ENCODE results near the gene RHOA.
"Not testable (repeated sequence)": the region's sequence is repeated elsewhere in the genome, so short reads cannot be mapped to it uniquely, and the experiment has no call there.

RHOA gene

GRCh38 chr3:49358217-49358883, 53.4 kb downstream of the RHOA start, which contains the start of gene GPX1 (continued):
- TF ChIP-seq GLI4 (tag by site-specific recombination; IDR thresholded peaks at IDR 0.05): no peak
- no peak for TF ChIP-seq ZNF26 (tag by site-specific recombination; IDR thresholded peaks at IDR 0.05)
- no peak for TF ChIP-seq ZNF473 (tag by site-specific recombination; IDR thresholded peaks at IDR 0.05)
- peak; percentile 33; the same call in 1 of the 2 replicates for TF ChIP-seq KLF9 (tag by site-specific recombination; IDR thresholded peaks at IDR 0.05; ENCODE audit: low read depth)
- TF ChIP-seq ZNF202 (tag by site-specific recombination; IDR thresholded peaks at IDR 0.05; ENCODE audit: borderline replicate concordance): no peak

GRCh38 chr3:49357443-49358216, 54.1 kb downstream of the RHOA start:
- H3K36me3 ChIP-seq (ENCODE audit: control insufficient read depth in 2 of 2, insufficient read depth in 1 of 2, low read length in 2 of 2): peaks cover 3 to 55% of the 10 kb centered on the region in 2 experiments; a peak in 2 of 3 replicates
- H3K9me3 ChIP-seq (ENCODE audit: control insufficient read depth, insufficient read depth, low read depth, low read length); H3K4me1 ChIP-seq (ENCODE audit: control insufficient read depth, insufficient read depth, low read length): not testable (repeated sequence)
- peak overlapping the region; percentile 68 for H3K4me3 ChIP-seq (ENCODE audit: low read depth, low read length)
- POLR2A ChIA-PET: interaction anchor here (0.7 to 3.0 kb wide), 7 partner anchors 15 to 264 kb away, joined by 3 to 30 read pairs (median 3); partner anchors contain the start of genes QRICH1, RHOA, TCTA and USP4
- H3K27ac ChIP-seq (ENCODE audit: extremely low read depth, low read depth, low read length): peak overlapping the region; percentile 91
- TF ChIP-seq GLIS2 (tag by site-specific recombination; IDR thresholded peaks at IDR 0.05) (0 out of 2 replicates have a peak, but pooled peaks have one; percentile 40), PATZ1 (tag by site-specific recombination; IDR thresholded peaks at IDR 0.05) (peak; percentile 13; the same call in 1 of the 2 replicates), SCRT2 (tag by site-specific recombination; IDR thresholded peaks at IDR 0.05) (peak; percentile 76), ZIC2 (tag by site-specific recombination; IDR thresholded peaks at IDR 0.05) (0 out of 2 replicates have a peak, but pooled peaks have one; percentile 23), WT1 (tag by site-specific recombination; IDR thresholded peaks at IDR 0.05) (peak; percentile 10; the same call in 1 of the 2 replicates), ZNF398 (tag by site-specific recombination; IDR thresholded peaks at IDR 0.05) (0 out of 2 replicates have a peak, but pooled peaks have one; percentile 9), IKZF3 (tag by site-specific recombination; IDR thresholded peaks at IDR 0.05) (0 out of 2 replicates have a peak, but pooled peaks have one; percentile 43), EGR2 (tag by site-specific recombination; IDR thresholded peaks at IDR 0.05; ENCODE audit: low read depth) (0 out of 2 replicates have a peak, but pooled peaks have one; percentile 18), ZEB2 (tag by site-specific recombination; IDR thresholded peaks at IDR 0.05) (0 out of 2 replicates have a peak, but pooled peaks have one; percentile 17)
- CTCF ChIA-PET: interaction anchor here (0.6 to 1.6 kb wide), 2 partner anchors 18 to 80 kb away, joined by 4 read pairs; partner anchors contain the start of gene USP4

- Histone ChIP-seq H3K4me3 (ENCODE audit: low read depth, low read length) (peak overlapping the region; percentile 68), H3K36me3 (ENCODE audit: control insufficient read depth in 2 of 2, insufficient read depth in 1 of 2, low read length in 2 of 2) (peaks cover 3 to 50% of the 10 kb centered on the region in 2 experiments; a peak in 2 of 3 replicates), H3K27ac (ENCODE audit: extremely low read depth, low read depth, low read length) (peak overlapping the region; percentile 91)
- CTCF ChIA-PET: interaction anchor here (0.6 to 1.6 kb wide), 3 partner anchors 17 to 79 kb away, joined by 3 to 4 read pairs (median 4); partner anchors contain the start of gene USP4
- H3K4me1 ChIP-seq (ENCODE audit: control insufficient read depth, insufficient read depth, low read length); H3K9me3 ChIP-seq (ENCODE audit: control insufficient read depth, insufficient read depth, low read depth, low read length): not testable (repeated sequence)
- POLR2A ChIA-PET: interaction anchor here (0.7 to 3.0 kb wide), 6 partner anchors 15 to 263 kb away, joined by 3 to 30 read pairs (median 4); partner anchors contain the start of genes QRICH1, RHOA, TCTA and USP4
- peak; percentile 21; the same call in 1 of the 2 replicates for TF ChIP-seq ZNF341 (tag by site-specific recombination; IDR thresholded peaks at IDR 0.05; ENCODE audit: low read depth)
Measured at GRCh38 chr3:49357095-49357442, 54.7 kb downstream of the RHOA start.

All from HEK293 (cell line).